Upper lobe of left lung (tissue), 4 donors: ENCODE results near the gene ARID4A.

Experiments
- CTCF ChIP-seq, 6 experiments: fragments of 450-650 bp in 4 of 6; fragments of 200-600 bp in 2 of 6; sonication (generic) in 2 of 6; IDR thresholded peaks; one replicate each; pipeline ENCODE4 v1.5.1; 2016 to 2019; ENCODE audit warnings: antibody characterized with exemption in 6 of 6
- EP300 ChIP-seq, 4 donors: sonication (generic); formaldehyde crosslinking; IDR thresholded peaks; one replicate each; pipeline ENCODE4 v1.5.1; 2017; ENCODE audit warnings: antibody characterized with exemption in 4 of 4, control low read depth in 2 of 4
- POLR2A ChIP-seq, 4 donors: fragments of 450-650 bp; IDR thresholded peaks; one replicate each; pipeline ENCODE4 v1.5.1; 2016 to 2017; ENCODE audit warnings: antibody characterized with exemption in 4 of 4, mild to moderate bottlenecking in 2 of 4

- TF ChIP-seq CTCF (IDR thresholded peaks at IDR 0.05) = no peak
- no peak for TF ChIP-seq POLR2A (IDR thresholded peaks at IDR 0.05)
- no peak for TF ChIP-seq EP300 (IDR thresholded peaks at IDR 0.05)
Measured at GRCh38 chr14:58368956-58369355, 70.6 kb downstream of the ARID4A start.
